Fibroblast of the conjunctiva (primary cell): ENCODE data around the gene UBAP2.

ENCODE experiments used
- DNase-seq: peaks from one replicate; pipeline ENCODE4 v3.0.0-alpha.2; 2010; ENCODE audit warnings: low read depth

UBAP2 gene

GRCh38 chr9:34048727-34049629, at the start of gene UBAP2:
TSS of gene UBAP2 (minus strand) at chr9:34048887. CDS start at chr9:34017148, 31,739 bp downstream.
- DNase-seq = peak; percentile 93

DNA sequence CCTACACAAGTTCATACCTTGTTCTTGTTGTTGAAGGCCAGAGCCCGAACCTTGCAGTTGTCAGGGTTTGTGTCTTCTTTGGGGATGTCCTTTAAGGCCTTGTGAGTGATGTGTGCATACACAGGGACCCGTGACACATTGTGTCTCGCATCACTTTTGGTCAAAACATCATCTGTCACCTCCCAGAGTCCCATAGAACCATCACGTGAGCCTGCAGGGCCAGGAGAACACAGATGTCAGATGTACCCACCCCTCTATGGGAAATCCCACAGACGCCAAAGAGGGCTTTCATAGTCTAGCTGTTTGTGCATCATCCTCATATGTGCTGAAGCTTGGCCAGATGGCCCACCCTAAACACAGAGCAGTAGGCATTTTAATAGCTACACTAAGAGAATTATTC, 49.6 kb upstream of the UBAP2 start:
- DNase-seq = no peak

DNA sequence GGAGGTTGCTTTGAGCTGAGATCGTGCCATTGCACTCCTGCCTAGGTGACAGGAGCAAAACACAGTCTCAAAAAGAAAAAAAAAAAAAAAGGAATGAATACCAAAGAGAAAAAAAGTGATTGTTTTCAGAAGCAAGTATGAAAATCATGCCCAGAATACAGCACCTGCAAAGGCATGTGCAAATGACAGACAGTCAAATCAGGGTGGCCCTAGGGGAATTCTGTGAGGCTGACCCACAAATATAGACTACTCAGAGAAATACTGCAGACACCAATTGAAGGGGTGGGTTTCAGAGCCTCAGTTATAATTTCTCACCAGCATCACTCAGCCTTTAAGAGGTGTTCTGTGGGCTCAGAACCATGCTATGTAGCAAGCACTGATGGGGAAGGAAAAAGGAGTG, 49.2 kb upstream of the UBAP2 start:
- no peak for DNase-seq

DNA sequence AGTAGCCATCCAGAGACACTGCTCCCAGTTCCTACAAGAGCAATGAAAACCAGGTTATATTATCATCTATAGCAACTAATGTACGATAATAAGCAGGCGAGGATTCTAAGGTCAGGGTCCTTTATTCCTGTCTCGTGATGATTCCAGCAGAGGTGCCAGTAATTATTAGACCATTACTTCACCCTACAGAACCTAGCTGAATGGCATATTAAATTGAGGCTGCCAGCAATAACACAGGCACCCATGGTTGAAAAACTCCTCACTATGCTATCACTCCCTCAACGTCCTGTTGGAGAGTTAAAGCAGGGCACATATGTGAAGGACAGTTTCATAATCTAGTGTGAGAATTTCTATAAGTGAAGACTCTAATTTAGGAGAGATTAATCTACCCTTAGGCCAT, 48.1 kb upstream of the UBAP2 start:
- no peak for DNase-seq

GRCh38 chr9:34093578-34093977, 44.9 kb upstream of the UBAP2 start:
- no peak for DNase-seq

GRCh38 chr9:34089311-34089710, 40.6 kb upstream of the UBAP2 start:
- DNase-seq = no peak

DNA sequence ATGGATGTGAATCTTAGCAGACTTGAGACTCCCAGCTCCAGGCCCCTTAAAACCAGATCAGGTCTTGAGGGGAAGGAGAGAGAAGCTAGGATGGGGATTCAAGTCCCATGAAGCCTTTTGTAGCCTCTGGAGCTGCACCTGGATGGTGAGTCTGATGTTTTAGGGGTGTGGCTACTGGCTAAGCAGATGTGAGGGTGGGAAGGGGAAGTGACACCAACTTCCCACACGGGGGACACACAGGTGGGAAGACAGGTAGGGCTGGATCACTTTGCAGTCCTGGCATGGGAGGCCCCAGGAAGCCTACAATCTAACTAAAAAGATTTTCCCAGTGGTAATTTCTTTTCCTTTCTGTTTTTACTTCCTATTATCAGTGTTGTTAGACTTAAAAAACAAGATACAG, 38.7 kb upstream of the UBAP2 start:
- no peak for DNase-seq

GRCh38 chr9:34086864-34087263, 38.2 kb upstream of the UBAP2 start:
- no peak for DNase-seq

GRCh38 chr9:34085581-34086500, 37.2 kb upstream of the UBAP2 start:
- DNase-seq = no peak

DNA sequence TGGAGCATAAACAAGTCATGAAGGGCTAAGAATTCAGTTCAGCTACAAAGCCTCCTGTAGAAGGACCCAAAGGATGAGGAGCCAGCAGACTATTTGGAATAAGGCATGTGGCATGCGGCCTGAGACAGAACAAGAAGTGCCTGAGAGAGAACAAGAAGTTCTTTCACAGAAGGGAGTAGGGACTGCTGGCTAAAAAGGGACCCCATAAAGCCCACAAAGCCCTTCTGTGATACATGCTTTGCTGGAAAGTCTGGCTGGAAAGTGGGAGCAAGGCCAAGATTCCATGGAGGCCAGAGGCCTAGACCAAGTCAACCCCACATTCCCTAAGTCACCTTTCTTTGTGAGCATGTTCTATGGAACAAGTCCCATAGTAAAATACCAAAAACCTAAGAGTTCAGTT, 35.9 kb upstream of the UBAP2 start:
- DNase-seq = no peak

DNA sequence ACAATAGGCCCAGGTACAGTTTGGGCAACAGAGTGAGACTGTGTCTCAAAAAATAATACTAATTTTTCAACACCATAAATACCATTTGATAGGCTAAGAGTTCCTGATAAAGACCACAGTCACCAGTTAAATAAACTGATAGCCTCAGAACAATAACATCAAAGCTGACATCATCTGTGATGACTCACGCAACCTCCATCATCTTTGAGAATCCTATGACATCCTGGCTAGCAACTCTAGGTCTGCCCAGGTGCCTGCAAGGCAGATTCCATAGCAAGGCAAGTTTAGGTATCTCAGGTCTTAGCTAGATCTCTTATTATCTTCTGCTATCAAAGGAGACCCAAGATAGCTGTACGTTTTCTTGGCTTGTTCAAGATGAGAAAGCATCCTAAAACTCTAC, 30.5 kb upstream of the UBAP2 start:
- DNase-seq = no peak

DNA sequence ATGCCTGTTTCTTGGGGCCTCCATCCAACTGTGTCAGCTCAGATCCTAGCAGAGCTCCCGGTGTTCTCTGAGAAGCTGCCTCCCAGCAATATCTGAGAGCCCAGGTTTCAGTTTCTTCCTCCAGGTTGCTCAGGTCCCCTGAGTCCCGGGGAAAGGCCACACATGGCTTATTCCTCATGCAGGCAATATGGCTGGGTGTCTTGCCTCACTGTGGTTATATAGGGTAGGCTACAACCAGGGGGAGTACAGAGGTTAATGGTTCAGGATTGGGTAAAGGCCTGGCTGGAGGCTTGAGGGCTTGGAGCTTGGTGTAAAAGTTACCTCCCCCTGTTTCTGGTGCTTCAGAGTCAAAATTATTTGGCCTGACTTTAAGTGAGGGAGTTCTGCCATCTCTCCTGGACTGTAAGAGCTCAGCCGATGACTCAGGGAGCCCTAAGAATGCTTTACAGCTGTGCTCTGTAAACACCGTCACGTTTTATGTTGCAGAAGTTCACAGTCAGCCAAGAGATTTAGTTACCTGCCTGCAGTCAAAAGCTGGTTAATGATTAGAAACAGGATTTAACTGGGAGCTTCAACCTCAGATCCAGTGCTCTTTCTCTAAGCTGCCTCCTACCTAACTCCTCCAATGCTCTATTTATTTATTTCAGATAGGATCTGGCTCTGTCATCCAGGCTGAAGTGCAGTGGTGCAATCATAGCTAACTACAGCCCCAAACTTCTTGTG, 24.3 kb upstream of the UBAP2 start:
- DNase-seq = peak; percentile 79

DNA sequence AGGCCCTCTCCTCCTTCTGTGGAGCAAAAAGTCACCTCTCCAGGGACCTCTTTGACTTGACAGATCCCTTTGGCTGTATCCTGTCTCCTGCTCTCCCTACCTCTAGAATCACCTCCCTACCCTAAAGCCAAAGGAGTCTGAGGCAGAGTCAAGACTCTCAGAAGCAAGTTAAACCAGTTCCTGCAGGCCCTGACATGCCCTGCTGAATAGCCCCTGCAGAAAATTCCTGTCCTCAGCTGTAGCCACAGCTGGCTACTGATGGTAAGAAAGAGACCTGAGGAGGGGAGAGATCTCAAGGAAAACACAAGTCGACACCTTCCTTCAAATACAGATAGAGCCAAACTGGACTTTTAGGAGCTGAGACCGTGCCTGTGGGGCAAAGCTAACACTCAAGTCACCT, 23.7 kb upstream of the UBAP2 start:
- no peak for DNase-seq

GRCh38 chr9:34070606-34071324, 22.1 kb upstream of the UBAP2 start:
- DNase-seq = no peak

GRCh38 chr9:34069831-34070230, 21.1 kb upstream of the UBAP2 start:
- no peak for DNase-seq

DNA sequence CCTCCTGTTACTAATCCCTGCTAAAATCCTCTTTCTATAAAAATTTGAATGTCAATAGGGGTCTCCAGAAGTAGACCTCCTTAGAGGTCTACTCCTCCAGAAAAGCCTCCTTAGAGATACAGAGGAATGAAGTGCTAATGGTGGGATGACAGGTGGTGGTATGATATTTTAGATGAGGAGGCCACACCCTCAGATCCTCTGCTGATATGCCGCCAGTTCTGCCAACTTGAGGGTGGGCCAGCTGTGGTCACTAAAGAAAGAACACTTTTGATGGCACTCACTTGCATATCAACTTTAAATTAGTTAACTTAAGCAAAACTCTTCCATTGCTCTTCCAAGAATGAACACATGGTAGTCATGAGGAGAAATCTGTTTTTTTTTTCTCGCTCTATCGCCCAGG, 16.9 kb upstream of the UBAP2 start:
- no peak for DNase-seq

- DNase-seq = no peak
These were observed 11.3 kb upstream of the UBAP2 start for GRCh38 chr9:34059954-34060353.

DNA sequence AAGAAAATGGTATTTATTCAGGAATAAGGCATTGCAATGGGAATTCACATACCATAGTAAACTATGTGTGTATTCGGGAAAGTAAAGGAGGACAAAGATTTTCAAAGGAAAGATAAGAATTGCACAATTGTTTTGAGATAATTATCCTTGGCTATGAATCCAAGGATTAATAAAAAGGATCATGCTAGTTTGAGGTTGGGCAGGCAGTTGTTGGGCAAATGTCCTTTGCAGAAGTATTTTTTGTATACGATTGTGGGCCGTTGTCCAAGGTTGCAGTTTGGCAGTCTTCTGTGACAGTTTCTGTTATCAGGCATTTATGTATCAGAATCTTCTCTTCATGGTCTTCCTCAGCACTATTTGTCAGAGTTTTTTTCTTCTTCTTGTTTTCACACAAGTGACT, 10.6 kb upstream of the UBAP2 start:
- DNase-seq = no peak

DNA sequence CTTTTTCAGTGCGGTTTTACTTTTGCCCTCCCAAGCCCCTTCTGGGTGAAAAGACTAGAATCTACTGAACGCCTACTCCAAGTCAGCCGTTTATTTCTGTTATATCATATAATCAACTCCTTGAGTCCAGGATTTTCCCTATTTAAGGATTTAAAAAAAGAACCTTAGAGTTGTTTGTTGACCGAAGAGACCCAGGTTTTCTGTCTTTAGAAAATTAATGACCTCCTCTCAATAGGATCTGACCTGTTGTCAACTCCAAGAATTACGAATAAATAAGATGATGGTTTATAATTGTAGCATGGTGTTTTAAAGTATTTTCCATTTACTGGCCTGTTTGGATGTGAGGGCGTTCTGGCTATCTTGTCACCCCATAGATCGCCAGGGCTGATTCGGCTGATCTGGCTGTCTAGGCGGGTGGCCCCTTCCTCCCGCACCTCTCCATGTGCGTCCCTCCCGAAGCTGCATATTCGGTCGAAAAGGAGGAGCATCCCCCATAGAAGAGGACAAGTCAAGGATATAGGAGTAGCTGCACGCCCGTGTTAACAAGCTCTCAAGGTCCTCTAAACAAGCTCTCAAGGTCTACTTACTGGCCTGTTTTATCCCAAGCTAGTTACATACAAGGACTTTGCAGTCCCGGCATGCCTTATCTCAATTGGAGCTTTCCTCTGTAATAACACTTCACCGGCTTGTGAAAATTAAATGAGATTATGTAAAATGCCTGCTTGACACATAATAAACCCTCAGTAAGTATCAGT, 1.1 kb upstream of the UBAP2 start:
- no peak for DNase-seq

DNA sequence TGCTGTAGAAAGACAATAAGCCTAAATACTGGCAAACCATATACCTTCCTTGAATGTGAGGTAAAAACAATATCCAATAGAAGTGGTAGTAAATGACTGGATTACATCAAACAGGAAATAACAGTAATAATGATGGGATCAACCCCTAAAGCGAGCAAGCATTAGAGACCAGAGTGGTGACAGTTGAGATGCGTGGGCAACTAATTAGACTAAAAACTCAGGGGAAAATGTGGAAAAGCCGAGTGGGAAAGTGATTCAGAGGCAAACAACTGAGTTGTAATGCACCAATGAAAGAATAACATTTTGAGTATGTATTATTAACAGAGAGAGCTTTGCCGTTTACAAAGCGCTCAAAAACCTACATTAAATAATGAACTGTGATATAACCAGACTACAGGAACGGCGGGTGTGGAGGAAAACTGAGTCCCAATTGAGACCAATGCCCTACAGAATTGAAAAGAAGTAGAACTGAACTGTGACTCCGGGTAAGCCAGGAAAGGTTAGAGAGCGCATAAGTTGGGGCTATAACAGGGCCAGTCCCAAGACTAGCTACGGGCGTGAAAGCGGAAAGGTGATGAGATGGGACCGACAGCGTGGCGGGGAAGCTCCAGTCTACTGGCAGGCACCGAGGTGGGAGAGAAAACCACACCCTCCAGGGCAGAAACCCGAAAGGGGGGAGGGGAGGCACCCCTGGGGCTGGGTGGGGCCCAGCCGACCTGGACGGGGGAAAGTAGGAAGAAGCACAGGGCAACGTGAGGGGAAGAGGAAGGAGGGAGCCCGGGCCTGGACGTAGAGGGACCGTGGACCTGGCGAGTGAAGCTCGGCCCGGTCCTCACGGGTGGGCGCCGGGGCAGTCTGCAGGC, 592 bp downstream of the UBAP2 start:
- no peak for DNase-seq
